HL-60 (cell line): ENCODE measurements around the gene PKP1.

Experiments
- DNase-seq, 2 experiments: peaks; one replicate each; pipeline ENCODE4 v3.0.0-alpha.2; 2010 to 2020; ENCODE audit warnings: low read depth in 1 of 2, low spot score in 1 of 2
- H3K27ac ChIP-seq: fragments of 250-450 bp; sonication (Bioruptor Pico); replicated peaks from 2 replicates; pipeline ENCODE4 v1.5.1; 2020; ENCODE audit warnings: mild to moderate bottlenecking, moderate library complexity
- H3K27me3 ChIP-seq: fragments of 250-450 bp; sonication (Bioruptor Pico); 2 replicates; pipeline ENCODE4 v1.5.1; 2021; ENCODE audit warnings: mild to moderate bottlenecking, moderate library complexity; ENCODE audit not compliant: insufficient read depth, poor library complexity, severe bottlenecking
- H3K4me3 ChIP-seq: replicated peaks from 2 replicates; pipeline ENCODE4 v1.5.1; 2011; ENCODE audit warnings: mild to moderate bottlenecking, control low read depth, low read length; ENCODE audit not compliant: insufficient read depth
- CTCF ChIP-seq: IDR thresholded peaks from one replicate; pipeline ENCODE4 v1.5.1; 2011; ENCODE audit warnings: low read length, control low read depth, inconsistent platforms; ENCODE audit not compliant: insufficient read depth
- GABPA ChIP-seq: IDR thresholded peaks from 2 replicates; pipeline ENCODE4 v1.6.1; 2012; ENCODE audit warnings: low read depth
- POLR2AphosphoS5 ChIP-seq: IDR thresholded peaks from 2 replicates; pipeline ENCODE4 v1.6.1; 2012; ENCODE audit warnings: low read depth
- REST ChIP-seq: IDR thresholded peaks from 2 replicates; pipeline ENCODE4 v1.6.1; 2012; ENCODE audit warnings: low read depth; ENCODE audit not compliant: insufficient replicate concordance
- SPI1 ChIP-seq: IDR thresholded peaks from 2 replicates; pipeline ENCODE4 v1.6.1; 2012; ENCODE audit warnings: low read depth, mild to moderate bottlenecking, borderline replicate concordance

Gene PKP1

GRCh38 chr1:201363467-201363866 lies 80.2 kb downstream of the PKP1 start:
- no peak for TF ChIP-seq REST
- no peak for TF ChIP-seq CTCF
- no peak for TF ChIP-seq SPI1
- TF ChIP-seq GABPA, result no peak
- TF ChIP-seq POLR2AphosphoS5, result no peak
- DNase-seq, result no peak
- Histone ChIP-seq H3K4me3 (no peak overlapping the region), H3K27me3 (no peaks in the 10 kb centered on the region), H3K27ac (no peak overlapping the region)

DNA sequence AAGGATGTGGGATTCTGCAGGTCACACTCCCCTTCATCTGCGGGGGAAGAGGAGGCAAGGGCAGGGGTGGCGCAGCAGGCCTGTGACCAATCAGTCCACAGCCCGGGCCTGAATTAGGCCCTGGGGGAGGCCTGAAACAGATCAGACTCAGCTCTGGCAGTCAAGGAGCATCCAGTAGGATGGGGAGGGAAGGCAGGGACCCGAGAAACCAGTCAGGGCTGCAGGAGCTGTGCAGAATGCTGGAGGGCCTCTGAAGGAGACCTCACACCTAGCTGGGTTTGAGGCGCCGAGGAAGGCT lies 81.5 kb downstream of the PKP1 start:
- no peak for DNase-seq
- Histone ChIP-seq H3K27me3 (no peaks in the 10 kb centered on the region), H3K4me3 (no peak overlapping the region), H3K27ac (no peak overlapping the region)
- TF ChIP-seq SPI1, result no peak

DNA sequence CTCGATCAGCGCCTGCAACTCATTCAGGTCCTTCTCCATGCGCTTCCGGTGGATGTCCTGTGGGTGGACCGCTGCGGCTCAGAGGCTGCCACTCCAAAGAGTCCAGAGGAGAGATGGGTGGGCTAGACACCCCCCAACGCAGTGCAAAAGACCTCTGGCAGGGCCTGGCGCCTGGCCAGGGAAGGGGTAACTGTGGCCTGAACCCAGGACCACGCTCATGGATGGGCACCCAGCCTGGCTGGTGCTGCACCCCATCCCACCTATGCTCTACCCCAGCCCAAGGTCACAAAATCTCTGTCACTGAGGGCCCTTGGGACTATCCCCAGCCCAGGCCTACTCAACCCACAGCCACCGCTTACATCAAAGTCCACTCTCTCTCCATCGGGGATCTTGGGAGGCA lies 81.9 kb downstream of the PKP1 start:
- TF ChIP-seq REST (no peak), POLR2AphosphoS5 (no peak), GABPA (no peak), CTCF (no peak), SPI1 (no peak)
- H3K4me3 ChIP-seq, result no peak overlapping the region
- no peaks in the 10 kb centered on the region for H3K27me3 ChIP-seq
- DNase-seq, result no peak
- H3K27ac ChIP-seq, result no peak overlapping the region

DNA sequence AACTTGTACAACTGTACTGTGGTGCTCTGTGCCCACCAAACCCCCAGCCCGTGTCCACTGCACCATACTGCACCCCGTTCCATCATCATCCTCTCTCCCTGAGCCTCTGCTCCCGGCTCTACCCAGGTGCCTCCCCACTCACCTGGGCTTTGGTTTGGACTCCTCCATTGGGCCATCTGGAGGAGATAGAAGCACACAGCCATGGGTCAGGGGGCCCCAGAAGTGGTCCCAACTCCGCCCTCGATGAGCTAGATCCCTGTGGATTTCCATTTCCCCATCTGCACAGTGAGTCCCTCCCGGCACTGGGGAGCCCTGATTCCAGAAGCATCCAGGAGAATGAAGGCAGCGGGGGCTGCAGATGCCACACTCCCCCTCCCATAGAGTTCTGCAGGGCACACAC lies 83.4 kb downstream of the PKP1 start:
- DNase-seq, result no peak
- TF ChIP-seq CTCF (no peak), GABPA (no peak), REST (no peak), POLR2AphosphoS5 (no peak), SPI1 (no peak)
- H3K4me3 ChIP-seq, result no peak overlapping the region
- H3K27me3 ChIP-seq, result no peaks in the 10 kb centered on the region
- H3K27ac ChIP-seq, result no peak overlapping the region
